Testis (tissue), 2 donors: ENCODE results near the gene APBB3.

Experiments
- CTCF ChIP-seq, 3 experiments: fragments of 450-650 bp in 2 of 3; fragments of 200-600 bp in 1 of 3; sonication (generic) in 1 of 3; IDR thresholded peaks; one replicate each; pipeline ENCODE4 v1.5.1; 2016 to 2019; ENCODE audit warnings: antibody characterized with exemption in 3 of 3, mild to moderate bottlenecking in 2 of 3, moderate library complexity in 1 of 3
- POLR2A ChIP-seq: fragments of 450-650 bp; IDR thresholded peaks from one replicate; pipeline ENCODE4 v1.6.1; 2017; ENCODE audit warnings: antibody characterized with exemption, mild to moderate bottlenecking, moderate library complexity

GRCh38 chr5:140574165-140574564 lies 9.8 kb upstream of the APBB3 start:
- no peak for TF ChIP-seq CTCF (IDR thresholded peaks at IDR 0.05)
- no peak for TF ChIP-seq POLR2A
